ENCODE results near the gene CEP95. TPM values are rescaled to one million over a fixed set of nuclear protein-coding genes. Genes with fewer than 3 reads are reported as not detected.

The CEP95 gene, protein sequence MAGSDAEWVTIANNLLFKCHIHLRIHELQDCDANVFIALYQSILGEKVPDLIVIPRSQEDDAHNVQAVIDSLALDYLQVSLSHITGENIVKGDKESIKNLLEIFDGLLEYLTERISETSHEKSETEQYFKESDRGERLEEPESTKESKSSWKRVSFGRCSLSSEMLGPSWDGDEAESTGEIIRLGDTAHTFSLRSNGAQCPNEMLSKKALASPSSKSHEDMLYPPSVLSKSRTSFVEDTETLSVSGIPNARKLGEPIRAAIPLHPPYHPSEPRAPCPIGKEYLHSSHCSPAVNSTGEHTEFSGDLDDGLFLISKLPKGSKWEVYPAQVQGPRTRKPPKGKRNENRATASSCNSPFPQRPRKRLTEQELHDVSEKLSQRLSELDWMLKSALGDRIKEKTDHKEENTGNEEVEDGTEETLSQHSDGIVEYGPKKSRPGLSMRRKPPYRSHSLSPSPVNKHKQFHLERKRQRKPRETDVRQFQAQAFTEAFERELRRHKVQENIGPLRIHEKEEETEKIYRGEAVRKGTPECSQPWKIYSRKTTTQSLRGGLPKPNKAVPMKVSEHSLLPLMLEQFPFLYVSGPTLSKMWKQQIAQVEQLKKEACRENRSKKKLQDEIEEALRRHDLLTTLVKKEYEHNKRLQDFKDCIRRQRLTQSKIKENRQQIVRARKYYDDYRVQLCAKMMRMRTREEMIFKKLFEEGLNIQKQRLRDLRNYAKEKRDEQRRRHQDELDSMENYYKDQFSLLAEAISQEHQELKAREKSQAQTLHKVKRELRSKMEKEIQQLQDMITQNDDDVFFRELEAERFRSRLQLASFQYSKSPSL
- total RNA-seq: 34.2 and 36.8 TPM in 2 replicates

DNA sequence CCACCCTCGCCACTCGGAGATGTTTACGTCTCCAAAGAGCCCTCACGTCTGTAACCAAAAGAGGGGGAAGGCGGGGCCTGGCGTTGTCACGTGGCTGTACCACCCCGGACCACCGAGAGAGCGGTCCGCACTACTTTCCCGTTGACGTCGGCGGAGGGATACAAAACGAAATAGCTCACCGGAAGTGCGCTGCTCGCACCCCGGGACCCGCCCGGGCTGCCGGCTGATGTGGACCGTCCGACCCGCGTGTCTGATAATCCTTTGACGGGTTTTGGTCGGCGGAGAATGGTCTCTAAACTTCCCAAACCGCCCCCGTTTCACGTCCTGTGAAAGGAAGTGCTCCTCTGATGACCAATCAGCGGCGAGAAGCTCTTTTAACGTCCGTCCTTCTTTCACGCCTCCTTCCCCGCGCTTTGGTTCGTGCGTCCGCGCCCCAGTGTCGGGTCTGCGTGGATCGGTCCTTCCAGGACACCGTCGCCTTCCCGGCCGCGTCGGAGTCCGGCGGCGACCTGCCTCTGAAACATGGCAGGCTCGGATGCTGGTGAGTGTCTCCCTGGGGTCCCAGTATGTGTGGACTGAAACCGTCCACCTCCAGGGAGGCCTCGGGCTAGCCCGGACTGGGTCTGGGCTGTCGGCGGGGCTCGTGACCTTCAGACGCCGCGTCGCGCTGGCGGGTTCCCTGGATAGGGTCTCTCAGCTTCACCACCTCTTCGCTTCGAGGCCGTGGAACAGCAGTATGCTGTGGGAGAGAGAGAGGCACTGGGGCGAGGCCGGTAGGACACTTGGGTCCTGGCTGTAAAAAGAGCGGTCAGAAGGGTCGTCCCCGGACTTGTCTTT lies at the start of gene CEP95:
Gene CEP95, plus strand, starts transcription at position 402 of the 837 bp plus-strand sequence. Its CDS starts 121 bp downstream, at position 523.

DNA sequence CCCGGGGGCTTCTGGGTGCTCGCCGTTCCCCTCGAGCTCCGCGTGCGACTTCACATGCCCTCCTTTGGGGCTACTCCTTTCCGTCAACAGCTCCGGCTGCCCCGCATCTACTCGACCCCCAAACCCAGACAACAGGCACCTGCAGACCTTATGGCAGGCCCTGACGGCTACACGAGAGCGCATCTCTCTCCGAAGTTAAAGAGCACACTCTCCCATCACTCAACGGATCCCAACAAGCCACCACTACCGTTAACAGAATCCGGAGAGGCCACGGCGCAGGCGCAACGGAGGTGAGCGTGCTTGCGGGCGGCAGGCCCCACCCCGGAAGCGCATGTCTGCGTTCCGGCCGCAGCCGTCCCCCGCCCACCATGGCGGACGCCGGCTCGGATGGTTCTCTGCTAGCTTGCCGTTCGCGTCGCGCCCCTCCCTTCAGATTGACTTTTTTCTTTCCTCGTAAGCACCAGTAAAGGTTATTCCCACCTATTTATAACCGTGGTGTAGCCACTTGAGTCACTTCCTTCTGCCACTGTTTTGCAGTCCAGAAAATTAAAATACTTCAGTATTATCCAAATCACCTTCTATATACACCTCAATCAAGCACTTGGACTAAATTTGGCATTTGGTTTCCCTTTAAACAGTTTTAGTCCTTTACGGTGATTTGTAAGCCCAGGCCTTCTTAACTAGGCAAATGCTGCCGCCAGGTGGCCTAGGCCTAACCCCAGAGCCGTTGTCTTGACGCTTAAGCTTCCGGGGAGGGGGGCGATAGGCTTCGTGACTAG lies 9.8 kb upstream of the CEP95 start, which contains the start of gene POLG2:
Gene POLG2, minus strand, starts transcription at position 269 of the 779 bp plus-strand sequence. Its CDS starts 86 bp downstream, at position 183.

DNA sequence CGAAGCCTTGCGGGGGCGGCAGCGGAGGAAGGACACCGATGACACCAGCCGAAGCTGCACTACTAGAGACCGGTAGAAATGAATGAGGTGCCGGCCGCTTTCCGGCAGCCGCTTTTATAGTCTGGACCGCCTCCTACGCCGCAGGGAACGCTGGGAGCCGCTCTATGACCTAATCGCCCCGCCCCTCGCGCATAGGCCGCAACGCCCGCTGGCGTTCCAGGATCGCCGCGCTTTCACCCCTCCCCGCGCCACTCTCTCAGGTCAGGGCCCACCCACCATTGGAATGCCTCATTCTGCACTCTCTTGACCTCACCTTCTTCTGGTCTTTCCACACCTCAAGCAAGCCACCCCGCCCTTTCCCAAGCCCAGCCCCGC lies 589 bp upstream of the CEP95 start, which contains the start of gene DDX5:
Gene DDX5, minus strand, starts transcription at position 89 of the 375 bp plus-strand sequence. CDS start 170 bp downstream, outside the sequence.

Small RNA genes lying within 50 kb of the gene (small RNA-seq; reads per million reads assigned to genes)
- gene AC009994.1: not detected
- gene ATP5MFP4: not detected

Other genes with a start within 250 kb of the CEP95 start
- gene TEX2, start 243.7 kb upstream of the CEP95 start, total RNA-seq: 18.3 and 21.4 TPM in 2 replicates
- gene PECAM1, start 116.1 kb upstream of the CEP95 start, total RNA-seq: 0.13 and 2.2 TPM in 2 replicates
- 4.1 and 4.4 TPM in 2 replicates for gene MILR1, start 57.9 kb upstream of the CEP95 start, total RNA-seq
- 7.4 and 9.0 TPM in 2 replicates for gene POLG2, start 9.9 kb upstream of the CEP95 start, total RNA-seq
- 311 and 527 TPM in 2 replicates for gene DDX5, start 688 bp upstream of the CEP95 start, total RNA-seq
- 62.5 and 82.3 TPM in 2 replicates for gene SMURF2, start 155.3 kb downstream of the CEP95 start, total RNA-seq

All from articular chondrocyte of knee joint (primary cell).